ENCODE results near the gene ZC3H18. TPM values are rescaled to one million over a fixed set of nuclear protein-coding genes. Genes with fewer than 3 reads are reported as not detected.

ZC3H18 gene
- total RNA-seq, 1 donor from 2014 or later = 49.2 TPM

- TF ChIP-seq, protein P1, sequence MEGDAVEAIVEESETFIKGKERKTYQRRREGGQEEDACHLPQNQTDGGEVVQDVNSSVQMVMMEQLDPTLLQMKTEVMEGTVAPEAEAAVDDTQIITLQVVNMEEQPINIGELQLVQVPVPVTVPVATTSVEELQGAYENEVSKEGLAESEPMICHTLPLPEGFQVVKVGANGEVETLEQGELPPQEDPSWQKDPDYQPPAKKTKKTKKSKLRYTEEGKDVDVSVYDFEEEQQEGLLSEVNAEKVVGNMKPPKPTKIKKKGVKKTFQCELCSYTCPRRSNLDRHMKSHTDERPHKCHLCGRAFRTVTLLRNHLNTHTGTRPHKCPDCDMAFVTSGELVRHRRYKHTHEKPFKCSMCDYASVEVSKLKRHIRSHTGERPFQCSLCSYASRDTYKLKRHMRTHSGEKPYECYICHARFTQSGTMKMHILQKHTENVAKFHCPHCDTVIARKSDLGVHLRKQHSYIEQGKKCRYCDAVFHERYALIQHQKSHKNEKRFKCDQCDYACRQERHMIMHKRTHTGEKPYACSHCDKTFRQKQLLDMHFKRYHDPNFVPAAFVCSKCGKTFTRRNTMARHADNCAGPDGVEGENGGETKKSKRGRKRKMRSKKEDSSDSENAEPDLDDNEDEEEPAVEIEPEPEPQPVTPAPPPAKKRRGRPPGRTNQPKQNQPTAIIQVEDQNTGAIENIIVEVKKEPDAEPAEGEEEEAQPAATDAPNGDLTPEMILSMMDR (IDR thresholded peaks at IDR 0.05) = no peak
- H3K4me1 ChIP-seq = peaks cover 17% of the 10 kb centered on the region
- H3K27me3 ChIP-seq (ENCODE audit: low read depth) = no peaks in the 10 kb centered on the region
- intact Hi-C loops (cut with DNase I) = no loop called here
- ATAC-seq (no peak), DNase-seq (no peak)
- peaks cover 85% of the 10 kb centered on the region for H3K36me3 ChIP-seq
- H3K4me3 ChIP-seq = no peak overlapping the region
- H3K27ac ChIP-seq = no peak overlapping the region
- no peaks in the 10 kb centered on the region for H3K9me3 ChIP-seq
These were observed 60.2 kb downstream of the ZC3H18 start for GRCh38 chr16:88630433-88630832.

DNA sequence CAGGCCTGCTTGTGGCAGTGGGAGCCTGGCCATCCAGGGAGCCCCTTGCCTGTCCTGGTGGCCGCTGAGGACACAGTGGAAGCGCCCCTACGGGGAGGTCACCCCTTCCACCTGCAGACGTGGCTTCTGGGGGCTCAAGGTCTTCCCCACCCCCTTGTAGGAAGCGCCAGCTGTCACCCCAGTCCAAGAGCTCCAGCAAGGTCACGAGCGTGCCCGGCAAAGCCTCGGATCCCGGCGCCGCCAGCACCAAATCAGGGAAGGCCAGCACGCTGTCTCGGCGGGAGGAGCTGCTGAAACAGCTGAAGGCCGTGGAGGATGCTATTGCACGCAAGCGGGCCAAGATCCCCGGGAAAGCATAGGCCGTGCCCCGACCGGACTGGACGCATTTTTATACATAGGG lies 60.7 kb downstream of the ZC3H18 start:
- Histone ChIP-seq H3K9me3 (no peaks in the 10 kb centered on the region), H3K36me3 (peaks cover 80% of the 10 kb centered on the region), H3K27me3 (ENCODE audit: low read depth) (peaks cover 3% of the 10 kb centered on the region), H3K4me1 (peaks cover 18% of the 10 kb centered on the region), H3K4me3 (no peak overlapping the region), H3K27ac (no peak overlapping the region)
- TF ChIP-seq, protein P1 (IDR thresholded peaks at IDR 0.05) = no peak
- DNase-seq (no peak), ATAC-seq (no peak)
- intact Hi-C loops (cut with DNase I) = no loop called here

DNA sequence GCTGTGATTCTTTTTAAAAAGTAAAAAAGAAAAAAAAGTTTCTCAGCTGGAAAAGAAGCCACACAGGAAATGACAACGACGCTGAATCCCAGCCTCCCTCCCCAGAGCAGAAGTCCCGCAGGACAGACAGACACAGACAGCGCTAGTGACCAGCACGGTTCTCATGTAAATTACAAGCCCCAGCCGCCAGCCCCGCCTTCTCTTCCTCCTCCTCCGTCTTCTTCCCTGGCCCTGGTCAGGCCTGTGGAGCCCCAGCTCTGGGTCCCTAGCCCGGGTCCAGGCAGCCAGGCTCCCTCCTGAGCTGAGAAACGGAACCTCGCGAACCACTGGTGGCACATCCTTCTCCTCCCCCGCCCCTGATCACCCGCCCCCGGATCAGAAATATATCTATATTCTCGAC lies 61.2 kb downstream of the ZC3H18 start:
- Histone ChIP-seq H3K4me1 (peaks cover 18% of the 10 kb centered on the region), H3K36me3 (peaks cover 75% of the 10 kb centered on the region), H3K27ac (no peak overlapping the region), H3K27me3 (ENCODE audit: low read depth) (peaks cover 5% of the 10 kb centered on the region), H3K9me3 (no peaks in the 10 kb centered on the region), H3K4me3 (no peak overlapping the region)
- DNase-seq (peak; percentile 46), ATAC-seq (no peak)
- TF ChIP-seq, protein P1 (IDR thresholded peaks at IDR 0.05) = no peak
- intact Hi-C loops (cut with DNase I) = no loop called here

- Histone ChIP-seq H3K4me3 (no peak overlapping the region), H3K27me3 (ENCODE audit: low read depth) (peaks cover 9% of the 10 kb centered on the region), H3K9me3 (no peaks in the 10 kb centered on the region), H3K27ac (no peak overlapping the region), H3K4me1 (peaks cover 18% of the 10 kb centered on the region), H3K36me3 (peaks cover 68% of the 10 kb centered on the region)
- ATAC-seq (no peak), DNase-seq (no peak)
- TF ChIP-seq, protein P1 (IDR thresholded peaks at IDR 0.05) = no peak
- intact Hi-C loops (cut with DNase I) = no loop called here
These were observed 61.9 kb downstream of the ZC3H18 start for GRCh38 chr16:88631920-88632586.

DNA sequence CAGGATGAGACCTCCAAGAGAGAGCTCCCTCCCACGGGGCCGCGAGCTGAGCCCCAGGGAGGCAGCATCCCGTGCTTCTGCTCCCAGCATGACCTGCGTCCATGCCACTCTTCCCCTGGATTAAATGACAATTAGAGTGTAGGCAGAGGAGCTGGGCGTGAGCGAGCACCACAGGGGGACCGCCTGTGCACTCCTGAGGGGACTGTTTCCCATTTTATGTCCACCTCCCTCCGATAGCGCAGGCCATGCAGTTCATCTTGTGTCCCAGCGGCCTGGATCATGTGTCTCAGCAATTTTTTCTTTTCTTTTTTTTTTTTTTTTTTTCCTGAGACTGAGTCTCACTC lies 62.4 kb downstream of the ZC3H18 start:
- Histone ChIP-seq H3K9me3 (no peaks in the 10 kb centered on the region), H3K27me3 (ENCODE audit: low read depth) (peaks cover 14% of the 10 kb centered on the region), H3K27ac (no peak overlapping the region), H3K4me1 (peaks cover 18% of the 10 kb centered on the region), H3K36me3 (peaks cover 63% of the 10 kb centered on the region), H3K4me3 (no peak overlapping the region)
- DNase-seq = no peak
- ATAC-seq = no peak
- TF ChIP-seq, protein P1 (IDR thresholded peaks at IDR 0.05) = no peak
- intact Hi-C loops (cut with DNase I) = no loop called here

All from lower lobe of right lung (tissue), 2 donors.